Measurements from ENCODE around the gene ESRRB.
"Not testable (repeated sequence)": the region's sequence is repeated elsewhere in the genome, so short reads cannot be mapped to it uniquely, and the experiment has no call there.

The ESRRB gene

DNA sequence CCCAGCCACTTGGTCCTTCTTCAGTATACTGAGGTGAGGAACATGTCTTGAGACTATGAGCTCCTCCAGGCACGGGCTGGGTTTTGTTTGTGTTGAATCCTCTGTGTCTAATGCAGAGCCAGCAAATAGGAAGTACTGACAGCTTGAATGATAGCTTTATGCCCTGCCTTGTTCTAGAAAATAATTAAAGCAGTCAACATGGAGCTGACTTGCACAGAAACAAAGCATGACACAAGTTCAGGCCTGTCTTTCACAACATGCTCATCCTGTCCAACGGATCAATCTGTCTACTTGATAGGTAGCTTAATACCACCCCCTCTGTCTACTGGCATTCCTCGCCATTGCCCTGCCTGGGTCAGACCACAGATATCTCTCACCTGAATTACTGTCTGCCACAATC is 140.9 kb downstream of the ESRRB start:
- DNase-seq (ENCODE audit: low read depth), result no peak
- H3K4me3 ChIP-seq (ENCODE audit: low read depth, low read length), result no peak overlapping the region
- TF ChIP-seq, protein P1, sequence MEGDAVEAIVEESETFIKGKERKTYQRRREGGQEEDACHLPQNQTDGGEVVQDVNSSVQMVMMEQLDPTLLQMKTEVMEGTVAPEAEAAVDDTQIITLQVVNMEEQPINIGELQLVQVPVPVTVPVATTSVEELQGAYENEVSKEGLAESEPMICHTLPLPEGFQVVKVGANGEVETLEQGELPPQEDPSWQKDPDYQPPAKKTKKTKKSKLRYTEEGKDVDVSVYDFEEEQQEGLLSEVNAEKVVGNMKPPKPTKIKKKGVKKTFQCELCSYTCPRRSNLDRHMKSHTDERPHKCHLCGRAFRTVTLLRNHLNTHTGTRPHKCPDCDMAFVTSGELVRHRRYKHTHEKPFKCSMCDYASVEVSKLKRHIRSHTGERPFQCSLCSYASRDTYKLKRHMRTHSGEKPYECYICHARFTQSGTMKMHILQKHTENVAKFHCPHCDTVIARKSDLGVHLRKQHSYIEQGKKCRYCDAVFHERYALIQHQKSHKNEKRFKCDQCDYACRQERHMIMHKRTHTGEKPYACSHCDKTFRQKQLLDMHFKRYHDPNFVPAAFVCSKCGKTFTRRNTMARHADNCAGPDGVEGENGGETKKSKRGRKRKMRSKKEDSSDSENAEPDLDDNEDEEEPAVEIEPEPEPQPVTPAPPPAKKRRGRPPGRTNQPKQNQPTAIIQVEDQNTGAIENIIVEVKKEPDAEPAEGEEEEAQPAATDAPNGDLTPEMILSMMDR (IDR thresholded peaks at IDR 0.05; ENCODE audit: insufficient read depth, low read depth, low read length, missing control alignments), result no peak

DNA sequence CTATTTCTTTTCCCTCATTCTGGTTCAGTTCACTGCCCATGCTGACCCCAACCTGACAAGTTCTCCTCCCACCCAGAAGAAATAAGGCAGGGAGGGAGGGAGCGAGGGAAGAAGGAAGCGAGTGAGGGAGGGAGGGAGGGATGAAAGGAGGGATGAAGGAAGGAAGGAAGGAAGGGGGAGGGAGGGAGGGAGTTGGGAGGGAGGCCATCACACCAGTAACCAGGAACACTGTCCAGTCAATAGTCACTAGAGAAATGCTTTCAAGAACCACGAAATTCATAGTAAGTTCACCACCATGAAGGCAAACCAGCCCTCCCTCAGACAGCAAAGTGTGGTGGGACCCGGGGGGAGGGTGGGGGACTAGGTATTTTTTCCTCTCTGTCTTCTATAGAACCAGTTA is 142.4 kb downstream of the ESRRB start:
- TF ChIP-seq, protein P1 (IDR thresholded peaks at IDR 0.05; ENCODE audit: insufficient read depth, low read depth, low read length, missing control alignments), result no peak
- no peak overlapping the region for H3K4me3 ChIP-seq (ENCODE audit: low read depth, low read length)
- DNase-seq (ENCODE audit: low read depth), result no peak

GRCh38 chr14:76525106-76525821 is 149.3 kb downstream of the ESRRB start:
- no peak for DNase-seq (ENCODE audit: low read depth)
- no peak overlapping the region for H3K4me3 ChIP-seq (ENCODE audit: low read depth, low read length)
- TF ChIP-seq, protein P1 (IDR thresholded peaks at IDR 0.05; ENCODE audit: insufficient read depth, low read depth, low read length, missing control alignments), result no peak

GRCh38 chr14:76531085-76531484 is 155.1 kb downstream of the ESRRB start:
- H3K4me3 ChIP-seq (ENCODE audit: low read depth, low read length), result no peak overlapping the region
- TF ChIP-seq, protein P1 (IDR thresholded peaks at IDR 0.05; ENCODE audit: insufficient read depth, low read depth, low read length, missing control alignments), result no peak
- no peak for DNase-seq (ENCODE audit: low read depth)

DNA sequence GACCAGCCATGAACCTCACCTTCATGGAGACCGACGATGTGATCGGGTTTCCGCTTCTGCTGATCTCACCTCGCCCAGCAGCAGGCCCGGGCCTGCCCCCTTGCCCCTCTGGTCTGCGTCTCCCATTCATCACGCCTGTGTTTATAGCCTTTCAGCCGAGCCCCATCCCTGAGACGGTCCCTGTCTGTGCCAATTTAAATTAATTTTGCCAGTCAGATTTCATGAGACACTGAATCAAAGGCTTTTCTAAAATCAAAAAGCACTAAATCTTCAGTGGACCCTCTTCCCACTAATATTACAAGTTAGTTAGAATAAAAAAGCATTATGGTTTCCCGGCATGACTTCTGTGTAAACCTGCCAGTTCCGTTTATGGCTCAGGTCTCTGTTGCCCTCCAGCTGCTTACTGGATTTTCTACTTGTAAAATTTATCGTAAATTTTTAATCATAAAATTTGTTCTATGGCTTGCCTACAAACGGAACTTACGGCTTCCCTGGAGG is 155.9 kb downstream of the ESRRB start:
- no peak for DNase-seq (ENCODE audit: low read depth)
- no peak overlapping the region for H3K4me3 ChIP-seq (ENCODE audit: low read depth, low read length)
- TF ChIP-seq, protein P1 (IDR thresholded peaks at IDR 0.05; ENCODE audit: insufficient read depth, low read depth, low read length, missing control alignments), result no peak

GRCh38 chr14:76536636-76537035 is 160.7 kb downstream of the ESRRB start:
- not testable (repeated sequence) for H3K4me3 ChIP-seq (ENCODE audit: low read depth, low read length); DNase-seq (ENCODE audit: low read depth)

- DNase-seq (ENCODE audit: low read depth), result no peak
- TF ChIP-seq, protein P1 (IDR thresholded peaks at IDR 0.05; ENCODE audit: insufficient read depth, low read depth, low read length, missing control alignments), result no peak
- no peak overlapping the region for H3K4me3 ChIP-seq (ENCODE audit: low read depth, low read length)
These were observed 162.1 kb downstream of the ESRRB start for GRCh38 chr14:76537906-76538647.
